ENCODE measurements around the gene MICOS13. TPM values are rescaled to one million over a fixed set of nuclear protein-coding genes. Genes with fewer than 3 reads are reported as not detected.

The MICOS13 gene
- total RNA-seq, 2 donors from 2014 or later: 56.0 to 88.0 TPM

GRCh38 chr19:5671600-5671999, 8.7 kb downstream of the MICOS13 start:
- TF ChIP-seq CTCF (IDR thresholded peaks at IDR 0.05): no peak
- intact Hi-C loops (cut with DNase I): no loop called here
- H3K9ac ChIP-seq (ENCODE audit: low read depth in 2 of 2, low read length in 2 of 2): no peak overlapping the region
- H3K27ac ChIP-seq: no peak overlapping the region
- DNase-seq: no peak
- H3K9me3 ChIP-seq: no peaks in the 10 kb centered on the region
- H3K4me1 ChIP-seq: no peaks in the 10 kb centered on the region
- no peaks in the 10 kb centered on the region for H3K27me3 ChIP-seq
- no peak overlapping the region for H3K4me3 ChIP-seq
- peaks cover 12% of the 10 kb centered on the region for H3K36me3 ChIP-seq

GRCh38 chr19:5669212-5669611, 11.1 kb downstream of the MICOS13 start:
- Histone ChIP-seq H3K9me3 (no peaks in the 10 kb centered on the region), H3K27me3 (no peaks in the 10 kb centered on the region), H3K27ac (no peak overlapping the region), H3K36me3 (peaks cover 17% of the 10 kb centered on the region), H3K4me1 (no peaks in the 10 kb centered on the region), H3K9ac (ENCODE audit: low read depth in 2 of 2, low read length in 2 of 2) (no peak overlapping the region), H3K4me3 (no peak overlapping the region)
- TF ChIP-seq CTCF (IDR thresholded peaks at IDR 0.05): no peak
- intact Hi-C loops (cut with DNase I): no loop called here
- DNase-seq: no peak

GRCh38 chr19:5667751-5668271, 12.5 kb downstream of the MICOS13 start:
- no peak for DNase-seq
- no peak overlapping the region for H3K27ac ChIP-seq

GRCh38 chr19:5666921-5667610, 13.2 kb downstream of the MICOS13 start:
- no peak overlapping the region for H3K9ac ChIP-seq (ENCODE audit: low read depth in 2 of 2, low read length in 2 of 2)
- no peak for DNase-seq
- no peak overlapping the region for H3K4me3 ChIP-seq
- no peak overlapping the region for H3K27ac ChIP-seq
- TF ChIP-seq CTCF (IDR thresholded peaks at IDR 0.05): no peak
- H3K36me3 ChIP-seq: peaks cover 30% of the 10 kb centered on the region
- no peaks in the 10 kb centered on the region for H3K27me3 ChIP-seq
- intact Hi-C loops (cut with DNase I): no loop called here
- no peaks in the 10 kb centered on the region for H3K9me3 ChIP-seq
- no peaks in the 10 kb centered on the region for H3K4me1 ChIP-seq

More at GRCh38 chr19:5667751-5668271, 12.5 kb downstream of the MICOS13 start:
- H3K4me1 ChIP-seq: no peaks in the 10 kb centered on the region
- no peak overlapping the region for H3K4me3 ChIP-seq
- peaks cover 30% of the 10 kb centered on the region for H3K36me3 ChIP-seq
- no peak overlapping the region for H3K9ac ChIP-seq (ENCODE audit: low read depth in 2 of 2, low read length in 2 of 2)
- no peaks in the 10 kb centered on the region for H3K9me3 ChIP-seq
- no peak for TF ChIP-seq CTCF (IDR thresholded peaks at IDR 0.05)
- H3K27me3 ChIP-seq: no peaks in the 10 kb centered on the region
- intact Hi-C loops (cut with DNase I): no loop called here

GRCh38 chr19:5665781-5666513, 14.4 kb downstream of the MICOS13 start:
- Histone ChIP-seq H3K4me3 (no peak overlapping the region), H3K27me3 (no peaks in the 10 kb centered on the region), H3K27ac (no peak overlapping the region), H3K4me1 (no peaks in the 10 kb centered on the region), H3K36me3 (peaks cover 37% of the 10 kb centered on the region), H3K9me3 (no peaks in the 10 kb centered on the region), H3K9ac (ENCODE audit: low read depth in 2 of 2, low read length in 2 of 2) (no peak overlapping the region)
- intact Hi-C loops (cut with DNase I): no loop called here
- no peak for TF ChIP-seq CTCF (IDR thresholded peaks at IDR 0.05)
- no peak for DNase-seq
